GM21723 (cell line): ENCODE data around the gene CLPX.
"Not testable (repeated sequence)": the region's sequence is repeated elsewhere in the genome, so short reads cannot be mapped to it uniquely, and the experiment has no call there.

ENCODE experiments used
- ATAC-seq: cut with Tn5 transposase; IDR thresholded peaks from one replicate; pipeline ENCODE4 v1.9.1; 2021; ENCODE audit warnings: mild to moderate bottlenecking, moderate library complexity; ENCODE audit not compliant: unreplicated experiment

The CLPX gene

DNA sequence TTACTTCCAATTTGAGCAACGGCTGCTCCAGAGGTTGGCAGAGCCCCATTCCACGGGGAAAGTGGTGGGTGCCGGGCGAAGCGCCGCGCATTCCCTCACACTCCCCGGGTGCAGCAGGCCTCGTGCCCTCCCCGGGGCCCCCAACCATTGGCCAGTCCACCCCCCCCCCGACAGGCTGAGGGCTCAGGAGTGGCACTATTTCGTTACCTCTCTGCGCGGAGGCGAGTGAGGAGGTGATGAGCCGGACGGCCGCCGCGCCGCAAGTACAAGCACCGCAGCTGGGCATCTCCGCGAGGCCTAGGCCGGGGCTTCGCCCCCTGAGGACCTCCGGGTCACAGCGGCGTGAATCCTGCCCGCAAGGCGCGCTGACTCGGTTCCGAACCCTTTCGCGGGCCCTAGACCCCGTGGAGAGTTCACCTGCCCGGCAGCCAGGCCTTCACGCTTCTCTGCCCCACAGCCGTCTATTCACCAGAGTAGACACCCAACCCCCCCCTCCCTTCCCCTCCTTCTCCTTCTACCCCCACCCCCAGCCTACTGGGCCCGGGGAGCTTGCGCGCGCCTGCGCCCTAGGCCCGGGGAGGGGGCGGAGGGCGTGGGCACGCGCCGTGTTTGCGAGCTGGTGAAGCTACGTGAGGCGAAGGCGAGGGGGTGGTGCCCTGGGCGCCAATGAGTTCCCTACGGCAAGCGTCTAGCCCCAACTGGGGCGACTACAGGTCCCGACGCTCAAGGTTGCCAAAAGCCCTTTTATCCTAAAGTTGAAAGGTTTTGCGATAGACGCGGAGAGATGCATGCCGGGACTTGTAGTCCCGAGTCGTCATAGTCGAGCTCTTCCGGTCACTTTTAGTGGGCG lies at the start of gene CLPX:
CLPX (minus strand) TSS at position 475 of the 850 bp plus-strand sequence; CDS start at position 286, 189 bp downstream.
- ATAC-seq: peak; percentile 69

DNA sequence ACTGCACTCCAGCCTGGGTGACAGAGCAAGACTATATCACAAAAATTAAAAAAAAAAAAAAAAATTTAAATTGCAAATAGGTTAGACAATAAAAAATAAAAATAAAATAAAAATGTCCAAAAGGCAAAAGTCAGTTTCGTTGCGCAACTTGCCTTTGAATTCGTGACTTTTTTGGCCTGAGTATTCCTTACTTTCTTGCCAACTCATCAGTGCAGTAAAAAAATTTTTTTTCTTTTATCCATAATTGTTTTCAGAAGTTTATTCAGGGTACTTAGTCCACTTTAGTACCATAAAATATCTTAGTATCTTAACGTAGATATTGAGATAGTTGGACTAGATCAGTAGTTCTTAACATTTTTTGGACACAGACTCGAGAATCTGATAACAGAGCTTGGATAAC lies 48.6 kb upstream of the CLPX start:
- ATAC-seq: no peak

DNA sequence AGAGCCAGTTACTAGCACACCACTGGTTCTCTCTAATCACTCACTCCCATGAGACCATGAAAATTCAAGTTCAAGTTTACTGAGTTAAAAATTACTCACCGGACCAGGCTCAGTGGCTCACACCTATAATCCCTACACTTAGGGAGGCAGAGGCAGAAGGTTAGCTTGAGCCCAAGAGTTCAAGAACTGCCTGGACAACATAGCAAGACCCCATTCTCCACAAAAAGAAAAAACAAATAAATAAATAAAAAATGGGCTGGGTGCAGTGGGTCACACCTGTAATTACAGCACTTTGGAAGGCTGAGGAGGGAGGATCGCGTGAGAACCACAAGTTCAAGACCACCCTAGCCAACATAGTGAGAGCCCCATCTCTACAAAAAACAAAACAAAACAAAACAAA lies 47.4 kb upstream of the CLPX start:
- no peak for ATAC-seq

DNA sequence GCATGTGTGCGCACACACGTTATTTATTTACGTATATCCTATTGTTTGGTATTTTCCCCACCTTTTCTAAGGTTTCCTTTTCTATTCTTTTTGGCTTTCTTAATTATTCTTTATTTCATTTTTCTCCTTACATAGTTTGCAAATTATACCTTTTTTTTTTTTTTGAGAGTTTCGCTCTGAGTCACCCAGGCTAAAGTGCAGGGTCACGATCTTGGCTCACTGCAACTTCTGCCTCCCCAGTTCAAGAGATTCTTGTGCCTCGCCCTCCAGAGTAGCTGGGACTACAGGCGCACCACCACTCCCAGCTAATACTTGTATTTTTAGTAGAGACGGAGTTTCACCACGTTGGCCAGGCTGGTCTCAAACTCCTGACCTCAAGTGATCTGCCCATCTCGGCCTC lies 46.2 kb upstream of the CLPX start:
- ATAC-seq: no peak

DNA sequence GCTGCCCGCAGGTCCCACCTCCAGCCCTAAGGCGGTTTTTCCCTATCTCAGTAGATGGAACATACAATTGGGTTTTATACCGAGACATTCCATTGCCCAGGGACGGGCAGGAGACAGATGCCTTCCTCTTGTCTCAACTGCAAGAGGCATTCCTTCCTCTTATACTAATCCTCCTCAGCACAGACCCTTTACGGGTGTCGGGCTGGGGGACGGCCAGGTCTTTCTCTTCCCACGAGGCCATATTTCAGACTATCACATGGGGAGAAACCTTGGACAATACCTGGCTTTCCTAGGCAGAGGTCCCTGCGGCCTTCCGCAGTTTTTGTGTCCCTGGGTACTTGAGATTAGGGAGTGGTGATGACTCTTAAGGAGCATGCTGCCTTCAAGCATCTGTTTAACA lies 41.8 kb upstream of the CLPX start:
- ATAC-seq: not testable (repeated sequence)

DNA sequence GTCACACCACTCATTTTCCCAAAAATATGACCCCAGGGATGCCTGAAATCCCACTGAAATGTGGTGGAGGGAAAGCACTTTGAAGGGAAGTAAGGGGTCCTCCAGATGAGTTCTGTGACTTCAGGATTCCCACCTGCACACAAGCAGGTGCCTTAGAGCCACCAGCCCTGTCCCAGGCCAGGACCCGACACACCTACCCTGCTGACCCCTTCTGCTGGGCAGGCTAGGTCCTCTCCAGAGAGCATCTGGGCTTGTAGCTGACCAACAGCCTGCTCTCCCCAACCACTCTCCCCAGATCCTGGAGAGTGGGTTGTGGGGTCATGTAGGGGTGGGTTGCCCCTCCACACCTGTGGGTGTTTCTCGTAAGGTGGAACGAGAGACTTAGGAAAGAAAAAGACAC lies 41.1 kb upstream of the CLPX start:
- ATAC-seq: no peak

DNA sequence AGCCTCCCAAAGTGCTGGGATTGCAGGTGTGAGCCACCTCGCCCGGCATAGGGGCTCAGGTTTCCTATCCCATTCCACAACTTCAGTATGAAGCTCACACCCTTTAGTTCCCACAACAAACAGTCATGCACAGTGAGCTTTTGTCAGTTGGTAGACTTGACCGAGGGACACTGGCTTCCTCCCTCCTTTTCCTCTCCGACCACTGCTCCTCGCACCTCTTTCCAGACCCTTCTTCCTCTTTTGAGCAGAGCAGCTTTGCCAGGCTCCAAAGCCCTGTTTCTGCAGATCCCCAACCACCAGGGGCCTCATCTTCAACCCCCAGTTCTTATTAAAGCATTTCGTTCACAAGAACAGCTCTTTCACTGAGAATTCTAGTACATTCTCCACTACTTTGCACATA lies 38.9 kb upstream of the CLPX start:
- no peak for ATAC-seq

DNA sequence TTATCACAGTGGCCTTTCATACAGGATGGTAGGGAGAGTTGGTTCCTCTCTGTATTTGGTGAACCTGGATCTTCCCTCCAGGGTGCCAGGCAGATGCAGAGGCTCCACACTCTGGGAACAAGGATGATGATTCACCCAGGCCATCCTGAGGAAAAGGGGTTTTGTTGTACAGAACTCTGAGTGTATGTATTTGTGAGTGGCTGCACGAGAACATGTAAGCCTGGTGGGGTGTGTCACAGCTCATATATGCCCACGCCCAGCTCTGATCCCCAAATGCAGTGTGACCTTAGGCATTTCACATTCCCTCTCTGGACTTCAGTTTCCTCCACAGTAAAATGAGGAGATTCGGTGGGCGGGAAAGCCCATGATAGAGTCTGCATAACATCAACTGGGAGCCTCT lies 37.7 kb upstream of the CLPX start:
- no peak for ATAC-seq

DNA sequence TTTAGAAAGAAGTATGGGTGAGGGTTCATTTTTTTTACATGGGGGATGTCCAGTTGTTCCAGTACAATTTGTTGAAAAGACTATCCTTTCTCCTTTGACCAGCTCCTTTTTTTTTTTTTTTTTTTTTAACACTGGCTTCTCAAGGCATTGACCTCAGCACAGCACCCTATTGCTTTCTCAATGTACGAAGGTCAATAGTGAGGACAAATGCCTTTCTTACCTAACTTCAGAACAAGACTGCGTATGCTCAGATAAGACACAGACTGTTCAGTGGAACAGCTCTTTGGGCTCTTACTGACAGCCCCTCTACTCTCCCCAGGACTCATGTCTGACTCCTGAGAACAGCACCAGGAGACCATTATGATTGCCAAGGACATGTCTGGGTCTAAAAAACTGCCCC lies 36.6 kb upstream of the CLPX start:
- ATAC-seq: no peak

DNA sequence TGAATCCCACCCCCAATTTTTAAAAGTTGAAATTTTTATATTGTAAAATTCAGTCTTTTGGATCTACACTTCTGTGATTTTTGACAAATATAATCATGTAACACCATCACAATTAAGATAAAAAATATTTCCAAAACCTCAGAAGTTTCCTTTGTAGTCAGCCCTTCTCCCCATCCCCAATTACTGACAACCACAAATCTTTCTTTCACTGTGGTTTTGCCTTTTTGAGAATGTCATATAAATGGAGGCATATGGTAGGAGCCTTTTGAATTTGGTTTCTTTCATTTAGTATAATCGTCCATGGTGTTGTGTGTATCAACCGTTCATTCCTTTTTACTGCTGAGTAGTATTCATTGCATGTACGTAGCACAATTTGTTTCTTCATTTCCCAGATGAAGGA lies 34.0 kb upstream of the CLPX start:
- no peak for ATAC-seq

DNA sequence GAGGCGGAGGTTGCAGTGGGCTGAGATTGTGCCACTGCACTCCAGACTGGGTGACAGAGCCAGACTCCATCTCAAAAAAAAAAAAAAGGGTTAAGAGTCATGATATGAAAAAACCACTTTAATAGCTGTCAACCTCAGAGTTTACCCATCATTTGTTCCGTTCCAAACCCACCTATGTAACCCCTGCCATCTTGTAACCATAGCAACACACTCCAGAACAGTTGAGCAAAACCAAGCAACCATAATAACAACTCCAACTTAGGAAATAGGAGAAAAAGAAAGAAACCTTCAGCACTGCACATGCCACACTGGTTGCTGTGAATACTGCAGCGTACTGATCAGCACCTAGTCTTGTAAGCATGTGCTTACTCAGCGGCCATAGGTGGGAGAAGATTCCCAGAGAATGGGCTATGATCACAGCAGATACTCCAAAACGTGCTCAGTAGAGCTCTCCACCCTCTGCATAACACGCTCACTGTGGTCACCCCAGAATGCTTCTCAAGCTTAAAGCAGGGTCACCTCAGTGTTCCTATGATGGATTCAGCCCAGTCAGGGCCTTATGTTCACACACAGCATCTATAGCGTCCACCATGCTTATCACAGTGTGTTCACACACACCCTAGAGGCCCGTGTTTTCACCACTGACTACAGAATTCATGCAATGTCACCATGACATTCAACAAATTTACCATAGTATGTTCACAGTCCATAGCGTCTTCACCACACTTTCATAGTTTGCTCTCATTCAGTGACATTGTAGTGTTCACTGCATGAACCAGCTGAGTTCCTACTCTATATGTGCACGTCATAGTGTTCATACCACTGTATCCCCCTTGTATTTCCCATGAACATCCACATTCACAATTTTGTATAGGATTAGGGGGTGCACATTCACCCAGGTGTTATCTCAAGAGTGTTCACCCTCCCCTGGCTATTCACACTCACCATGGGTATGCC lies 32.7 kb upstream of the CLPX start:
- no peak for ATAC-seq

DNA sequence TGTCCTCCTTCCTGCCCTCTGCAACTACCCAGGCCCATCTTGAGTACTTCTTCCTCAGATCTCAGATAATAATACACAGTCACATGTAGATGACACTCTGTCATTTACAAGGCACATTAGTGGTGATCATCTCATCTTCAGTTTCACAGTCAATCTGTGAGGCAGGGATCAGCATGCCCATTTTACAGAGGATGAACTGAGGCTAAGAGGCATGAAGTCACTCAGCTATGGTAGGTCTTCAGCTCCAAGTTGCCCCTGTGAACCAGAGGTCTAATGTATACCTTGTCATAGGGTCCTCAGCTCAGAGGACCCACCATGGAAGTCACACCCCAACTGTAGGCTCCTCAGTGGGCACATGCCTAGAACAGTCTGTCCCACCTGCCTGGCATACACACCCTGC lies 30.4 kb upstream of the CLPX start:
- ATAC-seq: no peak

DNA sequence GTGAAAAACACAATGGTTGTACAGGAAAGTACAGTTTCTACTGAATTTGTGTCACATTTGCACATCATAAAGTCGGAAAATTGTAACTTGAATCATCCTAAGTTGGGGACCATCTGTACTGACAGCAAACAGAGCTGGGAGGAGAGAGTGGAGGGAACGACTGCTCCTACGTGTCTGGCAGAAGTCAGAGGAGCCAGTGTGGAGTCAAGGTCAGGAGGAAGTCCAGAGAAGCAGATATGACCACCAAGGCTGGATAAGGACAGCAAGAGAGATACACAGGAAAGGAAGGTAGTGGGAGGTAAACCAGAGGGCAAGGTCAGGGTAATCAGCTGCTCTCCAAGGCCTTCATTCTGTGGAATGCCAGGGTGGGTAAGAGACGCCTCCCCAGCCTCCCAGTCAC lies 28.9 kb upstream of the CLPX start:
- ATAC-seq: no peak

DNA sequence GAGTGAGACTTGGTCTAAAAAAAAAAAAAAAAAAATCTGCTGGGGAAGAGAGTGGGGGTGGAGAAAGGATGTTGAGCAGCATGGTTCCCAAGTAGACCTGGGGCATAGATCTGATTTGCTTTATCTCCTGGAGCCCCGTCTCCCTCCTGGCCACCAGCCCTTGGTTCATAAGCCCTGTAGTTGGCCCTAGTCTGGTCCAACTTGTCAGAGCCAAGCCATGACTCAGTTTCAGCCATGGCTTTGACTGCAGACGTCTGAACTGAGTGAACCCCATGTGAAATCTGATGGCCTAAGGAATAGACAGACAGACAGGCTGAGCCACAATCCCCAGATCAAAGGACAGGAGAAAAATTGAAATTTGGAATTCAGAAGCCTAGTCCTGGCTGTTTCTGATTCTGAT lies 28.1 kb upstream of the CLPX start:
- ATAC-seq: no peak

DNA sequence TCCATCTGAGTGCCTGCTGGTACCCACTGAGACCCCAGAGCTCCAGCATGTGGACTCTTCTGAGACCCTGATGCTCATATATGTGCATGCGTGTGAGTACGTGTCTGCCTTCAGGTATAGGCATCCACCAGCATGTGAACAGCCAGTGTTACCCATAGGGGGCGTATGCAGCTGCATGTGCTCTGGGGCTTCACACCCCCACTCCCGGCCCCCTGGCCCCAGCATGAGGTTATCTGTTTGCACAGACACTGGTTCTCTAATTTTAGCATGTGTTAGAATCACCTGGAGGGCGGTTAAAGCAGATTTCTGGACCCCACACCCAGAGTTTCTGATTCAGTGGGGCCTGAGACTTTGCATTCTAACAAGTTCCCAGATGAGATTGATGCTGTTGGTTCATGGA lies 27.0 kb upstream of the CLPX start:
- no peak for ATAC-seq

DNA sequence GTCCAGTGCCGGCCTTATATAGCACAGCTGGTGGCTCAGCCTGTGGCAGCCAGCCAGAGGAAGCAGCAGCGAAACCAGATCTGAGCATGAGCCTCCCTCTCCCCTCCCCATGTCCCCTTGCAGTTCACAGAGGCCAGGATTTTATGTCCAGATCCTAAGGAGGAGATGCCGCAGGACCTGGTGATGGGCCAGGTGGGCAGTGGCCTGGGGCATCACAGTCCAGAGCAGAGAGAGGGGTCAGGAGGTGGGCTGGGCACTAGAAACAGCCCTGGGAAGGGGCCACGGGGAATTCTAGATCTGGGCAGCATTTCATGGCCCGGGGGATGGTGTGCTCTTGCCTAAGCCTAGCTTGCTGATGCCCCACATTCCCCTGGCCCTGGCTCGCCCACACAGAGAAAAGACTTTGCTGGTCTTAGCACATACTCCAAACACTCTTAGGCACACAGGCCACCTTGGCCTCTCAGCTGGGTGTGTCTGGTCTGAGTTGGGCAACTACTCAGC lies 26.4 kb upstream of the CLPX start:
- ATAC-seq: no peak

DNA sequence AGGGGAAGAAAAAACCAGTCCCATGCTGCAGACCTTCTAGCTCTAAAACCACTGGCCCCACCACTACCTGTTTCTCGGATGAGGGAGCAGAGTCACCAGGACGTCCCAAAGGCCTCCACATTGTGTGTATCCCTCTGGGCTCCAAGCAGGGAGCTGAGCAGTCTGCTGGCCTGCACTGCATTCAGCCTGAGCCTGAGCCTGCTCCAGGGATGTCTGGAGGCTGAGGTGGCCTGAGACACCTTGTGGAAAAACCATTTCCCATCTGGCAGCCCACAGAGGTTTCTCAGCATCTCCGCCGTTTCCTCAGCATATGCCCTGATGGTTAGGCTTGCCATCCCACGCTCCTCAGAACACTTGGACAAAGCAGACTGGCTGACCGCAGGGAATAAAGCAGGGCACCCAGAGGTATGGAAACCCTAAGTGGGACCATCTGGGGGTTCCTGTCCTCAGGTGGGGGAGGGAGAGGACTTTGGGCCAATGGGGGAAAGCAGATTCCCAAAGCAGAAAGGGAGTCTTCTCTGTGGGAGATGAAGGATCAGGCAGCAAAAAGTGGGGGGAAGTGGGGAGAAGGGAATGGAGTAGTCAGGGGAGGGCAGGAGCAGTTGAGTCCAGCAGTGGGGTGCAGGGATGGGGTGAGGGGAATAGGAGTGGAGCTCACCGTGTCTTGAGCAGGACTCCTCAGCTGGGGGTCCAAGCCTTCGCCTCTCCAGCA lies 25.8 kb upstream of the CLPX start, which contains the start of gene CILP:
CILP (minus strand) TSS at position 704 of the 712 bp plus-strand sequence. CDS start 1,718 bp downstream, outside the sequence.
- ATAC-seq: no peak

DNA sequence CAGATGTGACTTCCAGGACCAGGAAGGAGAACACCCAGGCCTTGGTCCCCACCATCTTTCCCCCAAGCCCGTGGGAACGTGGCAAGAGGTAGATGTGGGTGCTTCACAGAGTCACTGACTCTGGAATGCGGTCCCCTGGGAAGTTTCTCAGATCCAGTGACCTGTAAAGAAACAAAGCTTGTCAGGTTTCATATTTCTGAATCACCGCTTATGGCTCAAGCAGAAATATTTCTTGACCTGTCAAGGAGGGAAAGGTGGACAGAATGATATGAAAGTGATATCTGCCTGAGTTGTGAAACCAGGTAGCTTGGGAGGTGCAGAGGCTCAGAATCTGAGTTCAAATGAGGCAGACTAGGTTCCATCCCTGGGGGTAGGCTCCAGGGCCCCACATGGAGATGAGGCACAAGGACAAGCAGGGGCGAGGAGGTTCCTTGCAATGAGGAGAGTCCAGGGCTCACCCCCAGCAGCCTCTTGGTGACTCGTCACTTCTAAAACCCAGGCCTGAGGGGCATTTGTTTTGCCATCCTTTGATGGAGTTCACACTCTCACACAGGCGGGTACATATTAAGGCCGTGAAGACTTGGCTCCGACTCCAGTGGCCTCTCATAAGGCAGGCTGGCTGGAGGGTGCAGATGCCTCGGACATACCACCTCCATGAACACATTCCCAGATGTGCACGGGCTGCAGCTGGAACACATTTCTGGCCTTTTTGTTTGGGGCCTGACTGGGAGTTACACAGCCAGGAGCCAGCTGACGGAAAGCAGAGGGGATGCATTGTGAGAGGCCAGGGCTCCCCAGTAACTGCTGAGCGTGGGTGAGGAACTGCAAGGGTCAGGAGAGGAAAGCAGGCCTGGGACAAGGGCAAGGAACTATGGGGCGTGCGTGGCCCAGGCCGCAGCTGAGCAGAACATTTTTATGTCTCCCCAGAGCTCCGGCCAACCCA lies 24.8 kb upstream of the CLPX start:
- no peak for ATAC-seq

DNA sequence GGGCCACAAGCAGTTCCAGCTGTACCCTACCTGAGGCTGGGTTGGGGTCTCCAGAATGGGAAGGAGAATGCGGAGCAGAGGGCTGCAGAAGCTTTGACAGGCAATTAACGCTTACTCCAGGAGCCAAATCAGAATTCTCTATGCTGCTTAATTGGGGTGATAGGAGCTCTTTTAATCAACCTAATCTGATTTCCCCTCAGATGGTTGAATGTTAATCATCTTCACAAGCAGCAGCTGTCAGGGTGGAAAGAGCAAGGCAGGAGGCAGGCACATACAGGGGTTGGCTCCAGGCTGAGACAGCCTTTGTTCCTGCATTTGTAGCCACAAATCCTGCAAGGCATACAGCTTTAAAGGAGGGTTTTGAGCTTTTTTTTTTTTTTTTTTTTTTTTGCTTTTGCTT lies 23.5 kb upstream of the CLPX start:
- ATAC-seq: no peak
